OCI-LY7 (cell line): Measurements from ENCODE around the gene MYZAP.

Experiments
- EZH2phosphoT487 ChIP-seq: fragments of 200-600 bp; sonication (generic); IDR thresholded peaks from 2 replicates; pipeline ENCODE4 v1.6.1; 2018; ENCODE audit warnings: low read depth, borderline replicate concordance, mild to moderate bottlenecking, mixed run types, antibody characterized with exemption, low read length, moderate library complexity, mixed read lengths
- TF ChIP-seq, protein P1 (sequence below): fragments of 200-600 bp; sonication (generic); conservative IDR thresholded peaks from 2 replicates; pipeline ENCODE4 v1.5.1; 2014; ENCODE audit warnings: mild to moderate bottlenecking, antibody characterized with exemption, low read length, moderate library complexity, mixed read lengths

GRCh38 chr15:57655053-57655452 is 63.3 kb downstream of the MYZAP start:
- TF ChIP-seq, protein P1, sequence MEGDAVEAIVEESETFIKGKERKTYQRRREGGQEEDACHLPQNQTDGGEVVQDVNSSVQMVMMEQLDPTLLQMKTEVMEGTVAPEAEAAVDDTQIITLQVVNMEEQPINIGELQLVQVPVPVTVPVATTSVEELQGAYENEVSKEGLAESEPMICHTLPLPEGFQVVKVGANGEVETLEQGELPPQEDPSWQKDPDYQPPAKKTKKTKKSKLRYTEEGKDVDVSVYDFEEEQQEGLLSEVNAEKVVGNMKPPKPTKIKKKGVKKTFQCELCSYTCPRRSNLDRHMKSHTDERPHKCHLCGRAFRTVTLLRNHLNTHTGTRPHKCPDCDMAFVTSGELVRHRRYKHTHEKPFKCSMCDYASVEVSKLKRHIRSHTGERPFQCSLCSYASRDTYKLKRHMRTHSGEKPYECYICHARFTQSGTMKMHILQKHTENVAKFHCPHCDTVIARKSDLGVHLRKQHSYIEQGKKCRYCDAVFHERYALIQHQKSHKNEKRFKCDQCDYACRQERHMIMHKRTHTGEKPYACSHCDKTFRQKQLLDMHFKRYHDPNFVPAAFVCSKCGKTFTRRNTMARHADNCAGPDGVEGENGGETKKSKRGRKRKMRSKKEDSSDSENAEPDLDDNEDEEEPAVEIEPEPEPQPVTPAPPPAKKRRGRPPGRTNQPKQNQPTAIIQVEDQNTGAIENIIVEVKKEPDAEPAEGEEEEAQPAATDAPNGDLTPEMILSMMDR: no peak
- no peak for TF ChIP-seq EZH2phosphoT487
